Right lobe of liver (tissue), 4 donors: ENCODE results near the gene KRT16.

Experiments
- POLR2A ChIP-seq: fragments of 450-650 bp; IDR thresholded peaks from one replicate; pipeline ENCODE4 v1.6.1; 2017; ENCODE audit warnings: antibody characterized with exemption, mild to moderate bottlenecking
- TF ChIP-seq, protein P1 (sequence below), 4 donors: fragments of 200-600 bp in 3 of 4; fragments of 450-650 bp in 1 of 4; IDR thresholded peaks; one replicate each; pipeline versions ENCODE4 v1.5.1 to v1.8.0; 2016 to 2022; ENCODE audit warnings: antibody characterized with exemption in 4 of 4, mild to moderate bottlenecking in 2 of 4
- donor health status: DM: no; HTN: no; CAD: no.
- donor health status: DM: no; HTN: no; CAD: no.
- donor health status: DM: no; HTN: yes; CAD: no.

DNA sequence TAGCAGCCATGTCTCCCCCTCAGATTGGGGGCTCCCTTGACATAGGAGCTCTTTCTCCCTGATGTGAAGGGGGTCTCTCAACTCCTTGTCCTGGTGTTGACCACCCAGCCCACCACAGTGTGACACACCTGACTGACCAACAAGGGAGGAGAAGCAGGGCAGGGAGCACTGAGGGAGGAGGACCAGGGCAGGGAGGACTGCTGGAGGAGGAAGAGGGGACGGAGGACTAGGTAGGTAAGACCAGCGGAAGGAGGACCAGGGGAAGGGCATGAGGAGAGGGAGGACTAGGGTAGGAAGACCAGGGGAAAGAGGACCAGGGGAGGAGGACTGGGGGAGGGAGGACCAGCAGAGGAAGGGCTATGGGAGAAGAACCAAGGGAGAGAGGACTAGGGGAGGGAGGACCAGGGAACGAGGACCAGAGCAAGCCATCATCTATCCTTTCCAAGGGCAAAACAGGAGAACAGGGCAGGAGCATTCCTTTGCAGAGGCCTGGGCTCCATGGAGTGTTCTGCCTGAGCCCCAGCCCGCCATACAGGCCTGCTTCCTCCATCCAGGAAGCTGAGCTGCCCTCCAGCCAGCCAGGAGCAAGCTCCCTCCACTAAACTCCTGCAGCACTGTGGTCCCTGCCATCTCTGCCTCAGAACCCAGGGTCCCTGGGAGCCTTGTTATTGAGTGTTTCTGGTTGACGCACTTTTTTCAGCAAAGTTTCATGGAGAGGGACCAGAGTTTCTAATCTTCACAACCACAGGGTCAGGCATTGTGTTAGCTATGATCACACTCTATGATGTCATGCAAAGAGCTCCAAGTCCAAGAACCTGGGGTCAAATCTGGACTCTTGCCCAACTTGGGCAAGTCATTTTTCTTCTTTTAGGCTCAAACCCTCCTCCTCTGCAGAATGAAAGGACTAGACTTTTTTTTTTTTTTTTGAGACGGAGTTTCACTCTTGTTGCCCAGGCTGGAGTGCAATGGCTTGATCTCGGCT lies 27.2 kb upstream of the KRT16 start:
- TF ChIP-seq, protein P1, sequence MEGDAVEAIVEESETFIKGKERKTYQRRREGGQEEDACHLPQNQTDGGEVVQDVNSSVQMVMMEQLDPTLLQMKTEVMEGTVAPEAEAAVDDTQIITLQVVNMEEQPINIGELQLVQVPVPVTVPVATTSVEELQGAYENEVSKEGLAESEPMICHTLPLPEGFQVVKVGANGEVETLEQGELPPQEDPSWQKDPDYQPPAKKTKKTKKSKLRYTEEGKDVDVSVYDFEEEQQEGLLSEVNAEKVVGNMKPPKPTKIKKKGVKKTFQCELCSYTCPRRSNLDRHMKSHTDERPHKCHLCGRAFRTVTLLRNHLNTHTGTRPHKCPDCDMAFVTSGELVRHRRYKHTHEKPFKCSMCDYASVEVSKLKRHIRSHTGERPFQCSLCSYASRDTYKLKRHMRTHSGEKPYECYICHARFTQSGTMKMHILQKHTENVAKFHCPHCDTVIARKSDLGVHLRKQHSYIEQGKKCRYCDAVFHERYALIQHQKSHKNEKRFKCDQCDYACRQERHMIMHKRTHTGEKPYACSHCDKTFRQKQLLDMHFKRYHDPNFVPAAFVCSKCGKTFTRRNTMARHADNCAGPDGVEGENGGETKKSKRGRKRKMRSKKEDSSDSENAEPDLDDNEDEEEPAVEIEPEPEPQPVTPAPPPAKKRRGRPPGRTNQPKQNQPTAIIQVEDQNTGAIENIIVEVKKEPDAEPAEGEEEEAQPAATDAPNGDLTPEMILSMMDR (IDR thresholded peaks at IDR 0.05), result no peak
- TF ChIP-seq POLR2A, result no peak
